Panc1 (cell line): ENCODE measurements around the gene BANF2. TPM values are rescaled to one million over a fixed set of nuclear protein-coding genes. Genes with fewer than 3 reads are reported as not detected.

Experiments
- ATAC-seq: fragments of 200-7000 bp; cut with Tn5 transposase; 2 replicates; pipeline ENCODE4 v1.9.1; 2020; ENCODE audit warnings: mild to moderate bottlenecking, moderate library complexity
- BruUV-seq: library from RNA; stranded (reverse); fragments of 400-500 nt; replicated peaks from 2 replicates; lab custom pipeline; 2021; lab: Mats Ljungman, UMichigan
- CTCF ChIA-PET: fragments of 300-600 bp; sonication (Branson Sonifier 250); formaldehyde crosslinking; loops from one replicate; lab custom pipeline; 2022; ENCODE audit warnings: antibody characterized with exemption; lab: Charles Lee
- POLR2A ChIA-PET: fragments of 300-600 bp; sonication (Branson Sonifier 250); formaldehyde crosslinking; loops from one replicate; lab custom pipeline; 2022; ENCODE audit warnings: antibody characterized with exemption; lab: Charles Lee
- DNase-seq: peaks from one replicate; pipeline ENCODE4 v3.0.0-alpha.2; 2010; ENCODE audit warnings: low read depth, low spot score
- H3K27ac ChIP-seq: 2 replicates; pipeline ENCODE4 v1.5.1; 2011; ENCODE audit warnings: mild to moderate bottlenecking, low read length, inconsistent platforms
- H3K27me3 ChIP-seq: fragments of 200-500 bp; sonication (Bioruptor generic); 2 replicates; pipeline ENCODE4 v1.6.0; 2014; ENCODE audit warnings: low read length, inconsistent platforms; ENCODE audit not compliant: control insufficient read depth, insufficient read depth
- H3K36me3 ChIP-seq: fragments of 200-500 bp; sonication (Bioruptor generic); 2 replicates; pipeline ENCODE4 v1.5.1; 2014; ENCODE audit warnings: inconsistent platforms, mild to moderate bottlenecking, low read length, moderate library complexity; ENCODE audit not compliant: control insufficient read depth, insufficient read depth
- H3K4me1 ChIP-seq: 2 replicates; pipeline ENCODE4 v1.5.1; 2011; ENCODE audit warnings: inconsistent platforms, mild to moderate bottlenecking, low read length, moderate library complexity; ENCODE audit not compliant: control insufficient read depth, insufficient read depth
- H3K4me3 ChIP-seq, 2 experiments: 2 replicates each; pipeline ENCODE4 v1.5.1; 2011 to 2012; ENCODE audit warnings: low read depth in 2 of 2, low read length in 2 of 2, mild to moderate bottlenecking in 2 of 2, inconsistent platforms in 1 of 2, moderate library complexity in 1 of 2
- H3K9me3 ChIP-seq: fragments of 200-500 bp; sonication (Bioruptor generic); 2 replicates; pipeline ENCODE4 v1.5.1; 2014; ENCODE audit warnings: low read depth, mild to moderate bottlenecking, inconsistent platforms, low read length, moderate library complexity; ENCODE audit not compliant: control insufficient read depth, insufficient read depth
- POLR2AphosphoS5 ChIP-seq: IDR thresholded peaks from 2 replicates; pipeline ENCODE4 v1.6.1; 2012; ENCODE audit warnings: mild to moderate bottlenecking, low read depth, low read length, moderate library complexity
- SIN3A ChIP-seq: IDR thresholded peaks from 2 replicates; pipeline ENCODE4 v1.6.1; 2012; ENCODE audit warnings: low read depth, mild to moderate bottlenecking, low read length, moderate library complexity, borderline replicate concordance; ENCODE audit not compliant: insufficient read depth
- TCF7L2 ChIP-seq: IDR thresholded peaks from 2 replicates; pipeline ENCODE4 v1.6.1; 2011; ENCODE audit warnings: mild to moderate bottlenecking, low read depth, low read length, inconsistent platforms
- in situ Hi-C: cut with HindIII; loops from 2 replicates; pipeline ENCODE4 v1.10.0; 2016; ENCODE audit warnings: low sequenced_read_pairs, low pct_unique_long_range_greater_than_20kb
- intact Hi-C: fragments of 100-400 bp; cut with micrococcal nuclease; formaldehyde crosslinking; loops from one replicate; pipeline ENCODE4 v1.10.0; 2022; ENCODE audit not compliant: unreplicated experiment
- total RNA-seq: library from RNA; stranded (reverse); gene quantifications from one replicate; pipeline ENCODE4 v1.2.1, GENCODE V29; 2021; ENCODE audit not compliant: unreplicated experiment
- TF ChIP-seq, protein P1 (sequence below): fragments of 450-650 bp; IDR thresholded peaks from 2 replicates; pipeline ENCODE4 v1.5.1; 2017; ENCODE audit warnings: mild to moderate bottlenecking
- TF ChIP-seq, protein P2 (sequence below), 2 experiments: IDR thresholded peaks; 2 replicates each; pipeline ENCODE4 v1.6.1; 2011 to 2012; ENCODE audit warnings: low read depth in 2 of 2, control low read depth in 1 of 2, low read length in 1 of 2, mild to moderate bottlenecking in 1 of 2, moderate library complexity in 1 of 2; ENCODE audit not compliant: insufficient read depth in 1 of 2

BANF2 gene
- total RNA-seq, 1 experiment from 2014 or later = not detected

DNA sequence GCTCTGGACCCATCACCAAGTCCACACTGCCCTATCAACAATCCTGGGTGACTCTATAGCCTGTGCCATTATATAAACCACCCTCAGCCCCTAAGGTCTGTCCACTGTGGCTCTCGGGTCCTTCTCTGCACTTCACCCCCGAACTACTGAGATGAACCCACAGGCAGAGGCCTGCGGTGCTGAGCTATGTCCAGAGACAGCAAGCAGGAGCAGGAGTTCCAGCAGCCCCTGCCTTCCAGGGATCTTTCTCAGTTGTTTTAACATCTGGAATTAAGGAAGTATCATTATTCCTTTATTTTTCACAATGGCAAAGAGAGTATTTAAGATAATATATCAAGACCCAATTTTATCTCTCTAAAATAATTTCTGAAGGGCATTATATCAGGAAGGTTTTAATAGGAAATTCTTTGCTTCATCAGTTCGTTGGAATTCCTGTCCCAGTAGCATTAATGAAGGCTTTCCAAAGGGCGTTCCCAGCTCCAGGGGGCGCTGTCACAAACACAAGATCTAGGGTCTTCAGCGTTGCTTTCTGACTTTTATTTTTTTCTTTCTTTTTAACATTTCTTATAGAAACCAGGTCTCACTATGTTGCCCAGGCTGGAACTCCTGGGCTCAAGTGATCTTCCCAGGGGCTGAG lies 45.0 kb upstream of the BANF2 start:
- H3K4me1 ChIP-seq = peaks cover 27% of the 10 kb centered on the region
- H3K9me3 ChIP-seq = no peaks in the 10 kb centered on the region
- H3K4me3 ChIP-seq = no peak overlapping the region
- 0 out of 2 replicates have a peak, but pooled peaks cover 4% of the 10 kb centered on the region for H3K36me3 ChIP-seq
- DNase-seq = no peak
- POLR2A ChIA-PET = no interaction called here
- intact Hi-C loops = no loop called here
- in situ Hi-C loops = no loop called here
- no TSS peak for BruUV-seq
- no peak overlapping the region for H3K27ac ChIP-seq
- CTCF ChIA-PET = no interaction called here
- ATAC-seq = no peak
- H3K27me3 ChIP-seq = no peaks in the 10 kb centered on the region
- no peak for TF ChIP-seq TCF7L2
- TF ChIP-seq SIN3A = no peak
- TF ChIP-seq, protein P1, sequence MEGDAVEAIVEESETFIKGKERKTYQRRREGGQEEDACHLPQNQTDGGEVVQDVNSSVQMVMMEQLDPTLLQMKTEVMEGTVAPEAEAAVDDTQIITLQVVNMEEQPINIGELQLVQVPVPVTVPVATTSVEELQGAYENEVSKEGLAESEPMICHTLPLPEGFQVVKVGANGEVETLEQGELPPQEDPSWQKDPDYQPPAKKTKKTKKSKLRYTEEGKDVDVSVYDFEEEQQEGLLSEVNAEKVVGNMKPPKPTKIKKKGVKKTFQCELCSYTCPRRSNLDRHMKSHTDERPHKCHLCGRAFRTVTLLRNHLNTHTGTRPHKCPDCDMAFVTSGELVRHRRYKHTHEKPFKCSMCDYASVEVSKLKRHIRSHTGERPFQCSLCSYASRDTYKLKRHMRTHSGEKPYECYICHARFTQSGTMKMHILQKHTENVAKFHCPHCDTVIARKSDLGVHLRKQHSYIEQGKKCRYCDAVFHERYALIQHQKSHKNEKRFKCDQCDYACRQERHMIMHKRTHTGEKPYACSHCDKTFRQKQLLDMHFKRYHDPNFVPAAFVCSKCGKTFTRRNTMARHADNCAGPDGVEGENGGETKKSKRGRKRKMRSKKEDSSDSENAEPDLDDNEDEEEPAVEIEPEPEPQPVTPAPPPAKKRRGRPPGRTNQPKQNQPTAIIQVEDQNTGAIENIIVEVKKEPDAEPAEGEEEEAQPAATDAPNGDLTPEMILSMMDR = peak; percentile 85
- TF ChIP-seq POLR2AphosphoS5 = no peak

DNA sequence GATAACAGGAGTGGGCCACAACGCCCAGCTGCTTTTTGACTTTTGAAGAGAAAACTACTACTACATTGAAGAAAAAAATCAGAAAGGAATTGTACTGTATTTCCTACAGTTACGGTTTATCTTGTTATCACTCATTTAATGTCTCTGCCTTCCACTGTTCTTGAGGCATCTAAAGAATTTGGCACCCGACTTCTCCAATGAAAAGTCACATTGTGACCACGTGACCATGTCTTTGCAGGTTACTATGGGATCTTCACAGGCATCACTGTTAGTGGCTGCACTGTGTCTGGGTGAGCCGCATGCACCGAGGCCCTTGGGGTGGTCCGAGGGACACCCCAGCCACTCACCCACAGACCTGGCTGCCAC lies 44.5 kb upstream of the BANF2 start:
- Histone ChIP-seq H3K36me3 (0 out of 2 replicates have a peak, but pooled peaks cover 4% of the 10 kb centered on the region), H3K4me1 (peaks cover 23% of the 10 kb centered on the region), H3K9me3 (no peaks in the 10 kb centered on the region), H3K4me3 (no peak overlapping the region), H3K27ac (no peak overlapping the region), H3K27me3 (no peaks in the 10 kb centered on the region)
- no TSS peak for BruUV-seq
- DNase-seq (no peak), ATAC-seq (no peak)
- intact Hi-C loops (no loop called here), in situ Hi-C loops (no loop called here)
- TF ChIP-seq POLR2AphosphoS5 = no peak
- TF ChIP-seq, protein P1 = peak; percentile 50
- POLR2A ChIA-PET = no interaction called here
- CTCF ChIA-PET = no interaction called here

DNA sequence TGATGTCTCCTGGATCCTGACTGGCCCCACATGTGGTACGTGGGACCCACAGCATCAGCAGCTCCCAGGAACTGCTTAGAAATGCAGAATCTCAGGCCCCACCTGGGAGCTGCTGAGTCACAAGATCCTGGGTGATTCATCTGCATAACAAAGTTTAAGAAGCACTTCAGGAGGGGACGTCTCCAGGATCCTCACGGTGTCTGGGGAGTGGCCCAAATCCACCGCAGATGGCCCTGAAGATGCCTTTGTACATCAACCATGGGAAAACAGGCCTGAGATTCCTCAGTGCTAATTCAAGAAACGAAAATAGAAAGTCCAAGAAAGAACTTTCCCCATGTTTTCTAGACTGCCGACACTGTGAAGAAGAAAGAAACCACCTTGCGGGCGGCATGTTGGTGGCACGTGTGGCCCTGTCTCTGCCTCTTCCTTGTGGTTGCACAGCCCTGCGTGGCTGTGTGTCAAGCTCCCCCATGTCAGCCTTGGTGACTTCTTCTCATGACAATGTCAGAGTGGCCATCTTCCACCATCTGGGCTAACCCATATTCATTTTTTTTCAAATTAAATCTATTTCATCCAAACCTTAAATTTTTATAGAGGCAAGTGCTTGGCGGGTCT lies 43.8 kb upstream of the BANF2 start:
- no peak for DNase-seq
- POLR2A ChIA-PET = no interaction called here
- no TSS peak for BruUV-seq
- CTCF ChIA-PET = interaction anchor here (0.5 to 0.6 kb wide), 2 partner anchors 26 to 835 kb away, joined by 3 to 10 read pairs; no protein-coding TSS in a partner anchor
- TF ChIP-seq, protein P2, sequence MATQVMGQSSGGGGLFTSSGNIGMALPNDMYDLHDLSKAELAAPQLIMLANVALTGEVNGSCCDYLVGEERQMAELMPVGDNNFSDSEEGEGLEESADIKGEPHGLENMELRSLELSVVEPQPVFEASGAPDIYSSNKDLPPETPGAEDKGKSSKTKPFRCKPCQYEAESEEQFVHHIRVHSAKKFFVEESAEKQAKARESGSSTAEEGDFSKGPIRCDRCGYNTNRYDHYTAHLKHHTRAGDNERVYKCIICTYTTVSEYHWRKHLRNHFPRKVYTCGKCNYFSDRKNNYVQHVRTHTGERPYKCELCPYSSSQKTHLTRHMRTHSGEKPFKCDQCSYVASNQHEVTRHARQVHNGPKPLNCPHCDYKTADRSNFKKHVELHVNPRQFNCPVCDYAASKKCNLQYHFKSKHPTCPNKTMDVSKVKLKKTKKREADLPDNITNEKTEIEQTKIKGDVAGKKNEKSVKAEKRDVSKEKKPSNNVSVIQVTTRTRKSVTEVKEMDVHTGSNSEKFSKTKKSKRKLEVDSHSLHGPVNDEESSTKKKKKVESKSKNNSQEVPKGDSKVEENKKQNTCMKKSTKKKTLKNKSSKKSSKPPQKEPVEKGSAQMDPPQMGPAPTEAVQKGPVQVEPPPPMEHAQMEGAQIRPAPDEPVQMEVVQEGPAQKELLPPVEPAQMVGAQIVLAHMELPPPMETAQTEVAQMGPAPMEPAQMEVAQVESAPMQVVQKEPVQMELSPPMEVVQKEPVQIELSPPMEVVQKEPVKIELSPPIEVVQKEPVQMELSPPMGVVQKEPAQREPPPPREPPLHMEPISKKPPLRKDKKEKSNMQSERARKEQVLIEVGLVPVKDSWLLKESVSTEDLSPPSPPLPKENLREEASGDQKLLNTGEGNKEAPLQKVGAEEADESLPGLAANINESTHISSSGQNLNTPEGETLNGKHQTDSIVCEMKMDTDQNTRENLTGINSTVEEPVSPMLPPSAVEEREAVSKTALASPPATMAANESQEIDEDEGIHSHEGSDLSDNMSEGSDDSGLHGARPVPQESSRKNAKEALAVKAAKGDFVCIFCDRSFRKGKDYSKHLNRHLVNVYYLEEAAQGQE (IDR thresholded peaks at IDR 0.05; ENCODE audit: insufficient read depth in 1 of 2, low read depth in 2 of 2, low read length in 1 of 2) = no peak
- TF ChIP-seq, protein P1 = no peak
- TF ChIP-seq POLR2AphosphoS5 (no peak), SIN3A (no peak), TCF7L2 (no peak)
- Histone ChIP-seq H3K36me3 (0 out of 2 replicates have a peak, but pooled peaks cover 4% of the 10 kb centered on the region), H3K27ac (no peak overlapping the region), H3K27me3 (no peaks in the 10 kb centered on the region), H3K9me3 (no peaks in the 10 kb centered on the region), H3K4me3 (no peak overlapping the region), H3K4me1 (peaks cover 16% of the 10 kb centered on the region)
- in situ Hi-C loops = no loop called here
- no peak for ATAC-seq
- intact Hi-C loops = no loop called here
